ENCODE results near the gene CLDN22.
"Not testable (repeated sequence)": the region's sequence is repeated elsewhere in the genome, so short reads cannot be mapped to it uniquely, and the experiment has no call there.

CLDN22 gene

DNA sequence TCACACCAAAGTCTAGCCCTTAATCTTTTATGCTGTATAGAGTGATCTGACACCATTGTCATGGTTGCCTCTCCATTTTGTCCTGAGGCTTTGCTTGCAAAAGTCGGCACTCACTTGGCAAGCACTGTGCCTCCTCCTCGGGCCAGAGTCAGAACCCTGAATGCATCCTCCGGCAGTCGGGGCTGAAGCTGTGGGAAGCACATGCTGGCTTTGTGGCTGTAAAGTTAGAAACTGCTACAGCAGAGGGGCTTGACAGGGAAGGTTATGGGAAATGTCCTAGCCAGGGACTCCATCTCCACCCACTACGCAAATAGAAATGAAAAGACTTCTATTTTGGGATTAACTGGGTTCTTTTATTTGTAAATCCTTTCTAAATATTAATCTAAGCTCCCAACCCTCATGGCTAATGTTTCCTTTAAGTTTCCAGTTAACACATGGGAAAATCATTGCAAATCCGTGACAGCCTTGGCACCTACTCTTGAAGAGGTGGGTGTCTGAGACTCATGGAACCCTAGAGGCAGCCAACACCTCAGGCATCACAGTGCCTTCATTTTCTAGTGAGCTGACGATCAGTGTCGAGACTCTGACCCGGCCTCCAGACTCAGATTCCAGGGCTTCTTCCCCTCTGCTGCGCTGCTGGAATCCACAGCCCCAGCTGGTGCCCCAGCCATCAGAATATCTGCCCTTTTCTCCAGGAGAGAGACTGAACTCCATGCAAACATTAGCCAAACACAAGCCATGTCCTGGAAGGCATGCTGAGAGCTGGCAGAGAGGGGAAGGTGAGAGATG, 10.1 kb upstream of the CLDN22 start:
- no peak for DNase-seq (ENCODE audit: low read depth)
- TF ChIP-seq, protein P1, sequence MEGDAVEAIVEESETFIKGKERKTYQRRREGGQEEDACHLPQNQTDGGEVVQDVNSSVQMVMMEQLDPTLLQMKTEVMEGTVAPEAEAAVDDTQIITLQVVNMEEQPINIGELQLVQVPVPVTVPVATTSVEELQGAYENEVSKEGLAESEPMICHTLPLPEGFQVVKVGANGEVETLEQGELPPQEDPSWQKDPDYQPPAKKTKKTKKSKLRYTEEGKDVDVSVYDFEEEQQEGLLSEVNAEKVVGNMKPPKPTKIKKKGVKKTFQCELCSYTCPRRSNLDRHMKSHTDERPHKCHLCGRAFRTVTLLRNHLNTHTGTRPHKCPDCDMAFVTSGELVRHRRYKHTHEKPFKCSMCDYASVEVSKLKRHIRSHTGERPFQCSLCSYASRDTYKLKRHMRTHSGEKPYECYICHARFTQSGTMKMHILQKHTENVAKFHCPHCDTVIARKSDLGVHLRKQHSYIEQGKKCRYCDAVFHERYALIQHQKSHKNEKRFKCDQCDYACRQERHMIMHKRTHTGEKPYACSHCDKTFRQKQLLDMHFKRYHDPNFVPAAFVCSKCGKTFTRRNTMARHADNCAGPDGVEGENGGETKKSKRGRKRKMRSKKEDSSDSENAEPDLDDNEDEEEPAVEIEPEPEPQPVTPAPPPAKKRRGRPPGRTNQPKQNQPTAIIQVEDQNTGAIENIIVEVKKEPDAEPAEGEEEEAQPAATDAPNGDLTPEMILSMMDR (conservative IDR thresholded peaks at IDR 0.05; ENCODE audit: low read depth, low read length) = no peak
- no peak overlapping the region for H3K4me3 ChIP-seq (ENCODE audit: low read length)

DNA sequence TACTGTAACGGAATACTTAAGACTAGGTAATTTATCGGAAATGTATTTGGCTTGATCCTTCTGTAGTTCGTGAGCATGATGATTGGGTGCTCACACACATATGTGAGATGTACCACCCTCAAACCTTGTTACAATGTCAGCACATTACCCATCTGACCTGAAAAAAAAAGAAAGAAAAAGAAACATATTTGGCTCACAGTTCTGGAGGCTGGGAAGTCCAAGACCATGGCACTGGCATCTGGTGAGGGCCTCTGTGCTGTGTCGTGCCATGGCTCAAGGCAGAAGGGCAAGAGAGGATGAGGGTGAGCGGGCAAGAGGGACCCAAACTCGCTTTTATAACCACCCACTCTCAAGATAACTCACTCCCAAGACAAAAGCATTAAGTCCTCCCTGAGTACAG, 9.2 kb upstream of the CLDN22 start:
- TF ChIP-seq, protein P1 (conservative IDR thresholded peaks at IDR 0.05; ENCODE audit: low read depth, low read length) = no peak
- DNase-seq (ENCODE audit: low read depth) = no peak
- H3K4me3 ChIP-seq (ENCODE audit: low read length) = no peak overlapping the region

DNA sequence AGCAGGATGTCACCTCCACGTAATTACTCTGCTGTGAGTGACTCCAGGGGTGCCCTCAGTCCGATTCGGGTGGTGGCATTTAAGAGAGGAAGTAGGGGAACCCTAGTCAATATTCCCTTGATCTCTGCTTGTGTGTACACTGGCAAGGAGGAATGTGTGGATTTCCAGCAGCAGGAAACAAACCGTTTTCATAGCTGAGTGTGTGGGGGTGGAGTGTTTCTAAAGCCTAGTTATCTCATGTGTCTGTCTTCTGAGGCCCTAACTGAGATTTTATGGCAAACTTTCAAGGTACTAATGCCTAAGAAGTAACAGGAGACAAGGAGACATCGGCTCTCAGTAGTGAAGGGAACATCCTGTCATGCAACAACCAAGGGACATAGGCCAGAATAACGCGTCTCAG, 8.8 kb upstream of the CLDN22 start:
- no peak overlapping the region for H3K4me3 ChIP-seq (ENCODE audit: low read length)
- DNase-seq (ENCODE audit: low read depth) = no peak
- TF ChIP-seq, protein P1 (conservative IDR thresholded peaks at IDR 0.05; ENCODE audit: low read depth, low read length) = no peak

DNA sequence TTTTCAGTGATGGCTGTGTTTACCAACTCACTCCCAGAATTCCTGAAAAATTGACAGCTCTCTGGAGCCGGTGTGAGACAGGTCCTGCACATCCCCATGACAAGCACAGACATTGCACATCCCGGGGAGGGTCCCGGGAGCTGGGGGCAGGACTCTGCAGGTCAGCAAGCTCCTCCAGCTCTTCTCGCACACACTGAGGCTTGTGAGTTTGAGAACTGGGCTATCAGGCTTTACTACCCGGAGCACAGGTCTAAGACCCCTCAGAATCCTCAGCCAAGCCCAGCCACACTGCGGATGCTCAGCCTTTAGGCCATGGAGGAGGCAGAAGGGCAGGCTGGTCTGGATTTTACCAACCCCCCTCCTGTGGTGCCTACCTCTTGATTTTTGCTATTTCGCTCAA, 7.8 kb upstream of the CLDN22 start:
- no peak overlapping the region for H3K4me3 ChIP-seq (ENCODE audit: low read length)
- DNase-seq (ENCODE audit: low read depth) = no peak
- TF ChIP-seq, protein P1 (conservative IDR thresholded peaks at IDR 0.05; ENCODE audit: low read depth, low read length) = no peak

DNA sequence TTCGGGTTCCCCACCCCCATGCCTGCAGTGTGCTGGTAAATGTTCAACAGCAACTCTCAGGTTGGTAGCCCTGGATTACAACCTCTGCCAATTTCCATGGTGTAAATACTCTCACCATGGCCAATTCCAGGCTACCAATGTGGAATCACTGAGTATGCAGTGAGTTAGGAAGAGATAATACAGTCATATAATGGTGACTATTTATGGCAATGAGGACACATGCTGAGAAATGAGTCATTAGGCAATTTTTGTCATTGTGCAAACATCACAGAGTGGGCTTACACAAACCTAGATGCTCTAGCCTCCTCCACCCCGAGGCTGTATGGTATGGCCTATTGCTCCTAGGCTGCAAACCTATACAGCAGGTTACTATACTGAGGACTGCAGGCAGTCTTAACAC, 6.8 kb upstream of the CLDN22 start:
- TF ChIP-seq, protein P1 (conservative IDR thresholded peaks at IDR 0.05; ENCODE audit: low read depth, low read length) = no peak
- H3K4me3 ChIP-seq (ENCODE audit: low read length) = no peak overlapping the region
- no peak for DNase-seq (ENCODE audit: low read depth)

DNA sequence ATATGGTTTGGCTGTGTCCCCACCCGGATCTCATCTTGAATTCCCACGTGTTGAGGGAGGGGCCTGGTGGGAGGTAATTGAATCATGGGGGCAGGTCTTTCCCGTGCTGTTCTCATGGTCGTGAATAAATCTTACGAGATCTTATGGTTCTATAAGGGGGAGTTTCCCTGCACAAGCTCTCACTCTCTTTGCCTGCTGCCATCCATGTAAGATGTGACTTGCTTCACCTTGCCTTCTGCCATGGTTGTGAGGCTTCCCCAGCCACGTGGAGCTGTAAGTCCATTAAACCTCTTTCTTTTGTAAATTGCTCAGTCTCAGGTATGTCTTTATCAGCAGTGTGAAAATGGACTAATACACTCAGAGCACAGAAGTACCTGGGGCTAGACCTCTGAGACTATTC, 6.3 kb upstream of the CLDN22 start:
- DNase-seq (ENCODE audit: low read depth); H3K4me3 ChIP-seq (ENCODE audit: low read length): not testable (repeated sequence)

DNA sequence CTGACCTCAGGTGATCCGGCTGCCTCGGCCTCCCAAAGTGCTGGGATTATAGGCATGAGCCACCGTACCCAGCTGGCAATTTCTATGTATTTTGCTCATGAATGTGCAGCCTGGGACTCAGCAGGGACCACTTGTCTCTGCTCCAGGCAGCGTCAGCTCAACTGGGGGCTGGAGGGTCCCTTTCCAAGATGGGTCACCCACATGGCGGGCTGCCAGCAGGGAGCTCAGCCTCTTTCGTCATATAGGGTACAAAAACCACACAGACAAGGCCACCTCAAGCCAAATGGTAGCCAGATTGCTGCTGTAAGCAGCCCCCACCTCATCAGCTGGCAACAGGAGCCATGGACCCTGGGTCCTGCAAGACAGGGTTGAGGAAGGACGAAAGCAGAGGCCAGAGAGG, 4.5 kb upstream of the CLDN22 start:
- DNase-seq (ENCODE audit: low read depth) = no peak
- TF ChIP-seq, protein P1 (conservative IDR thresholded peaks at IDR 0.05; ENCODE audit: low read depth, low read length) = no peak
- no peak overlapping the region for H3K4me3 ChIP-seq (ENCODE audit: low read length)

DNA sequence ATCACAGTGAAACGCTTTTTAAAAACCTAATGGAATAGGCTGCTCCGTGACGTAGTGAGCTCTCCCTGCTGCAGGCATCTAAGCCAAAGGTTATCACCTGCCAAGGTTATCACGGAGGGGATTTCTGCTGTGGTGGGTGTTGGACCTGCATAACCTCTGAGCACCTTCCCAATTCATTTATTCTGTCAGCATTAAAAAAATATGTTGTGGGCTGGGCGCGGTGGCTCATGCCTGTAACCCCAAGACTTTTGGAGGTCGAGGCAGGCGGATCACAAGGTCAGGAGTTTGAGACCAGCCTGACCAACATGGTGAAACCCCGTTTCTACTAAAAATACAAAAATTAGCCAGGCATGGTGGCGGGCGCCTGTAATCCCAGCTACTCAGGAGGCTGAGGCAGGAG, 4.0 kb upstream of the CLDN22 start:
- not testable (repeated sequence) for DNase-seq (ENCODE audit: low read depth); H3K4me3 ChIP-seq (ENCODE audit: low read length)
